Mesothelial cell of epicardium (in vitro differentiated cells): ENCODE measurements around the gene U2SURP. TPM values are rescaled to one million over a fixed set of nuclear protein-coding genes. Genes with fewer than 3 reads are reported as not detected.

Source experiments
- DNase-seq, 2 experiments: peaks; one replicate each; pipeline ENCODE4 v3.0.0; 2021; ENCODE audit warnings: low spot score in 2 of 2; ENCODE audit not compliant: unreplicated experiment in 2 of 2
- H3K27ac Mint-ChIP-seq: 2 replicates; pipeline ENCODE4 v1.8.0; 2021; ENCODE audit warnings: mixed read lengths
- H3K27me3 Mint-ChIP-seq: 2 replicates; pipeline ENCODE4 v1.8.0; 2021; ENCODE audit warnings: low read depth, mixed read lengths
- H3K36me3 Mint-ChIP-seq: 2 replicates; pipeline ENCODE4 v1.8.0; 2021; ENCODE audit warnings: mixed read lengths
- H3K4me1 Mint-ChIP-seq: 2 replicates; pipeline ENCODE4 v1.8.0; 2021; ENCODE audit warnings: mixed read lengths
- H3K4me3 Mint-ChIP-seq: 2 replicates; pipeline ENCODE4 v1.8.0; 2021; ENCODE audit warnings: mild to moderate bottlenecking, moderate library complexity, mixed read lengths
- H3K9me3 Mint-ChIP-seq: 2 replicates; pipeline ENCODE4 v1.8.0; 2021; ENCODE audit warnings: mixed read lengths
- total RNA-seq: library from RNA; stranded (reverse); gene quantifications from 3 replicates; pipeline ENCODE4 v1.2.1, GENCODE V29; 2021
- TF ChIP-seq, protein P1 (sequence below): fragments of 200-600 bp; sonication (generic); IDR thresholded peaks from one replicate; pipeline ENCODE4 v1.5.0; 2021; ENCODE audit warnings: antibody characterized with exemption; ENCODE audit not compliant: unreplicated experiment

U2SURP gene
- total RNA-seq, 1 donor from 2014 or later, result 141 TPM

DNA sequence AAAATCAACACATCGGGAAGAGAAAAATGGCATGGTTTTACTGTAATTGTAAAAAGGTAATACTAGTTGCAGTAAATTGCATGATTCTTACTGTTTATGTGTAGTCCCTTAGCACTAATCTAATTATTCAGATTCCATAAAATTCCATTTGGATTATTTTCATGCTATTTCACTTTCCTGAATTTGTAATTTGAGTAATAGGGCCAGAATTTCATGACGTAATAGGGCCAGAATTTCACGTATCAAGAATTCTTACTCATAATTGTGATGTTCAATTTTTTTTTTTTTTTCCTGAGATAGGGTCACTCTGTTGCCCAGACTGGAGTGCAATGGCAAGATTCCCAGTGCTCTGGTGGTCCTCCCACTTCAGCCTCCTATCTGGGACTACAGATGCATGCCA, 2.9 kb upstream of the U2SURP start:
- Mint-ChIP-seq H3K36me3 (no peaks in the 10 kb centered on the region), H3K27ac (no peak overlapping the region), H3K27me3 (no peaks in the 10 kb centered on the region), H3K4me1 (peaks cover 25% of the 10 kb centered on the region), H3K9me3 (no peaks in the 10 kb centered on the region), H3K4me3 (no peak overlapping the region)
- TF ChIP-seq, protein P1, sequence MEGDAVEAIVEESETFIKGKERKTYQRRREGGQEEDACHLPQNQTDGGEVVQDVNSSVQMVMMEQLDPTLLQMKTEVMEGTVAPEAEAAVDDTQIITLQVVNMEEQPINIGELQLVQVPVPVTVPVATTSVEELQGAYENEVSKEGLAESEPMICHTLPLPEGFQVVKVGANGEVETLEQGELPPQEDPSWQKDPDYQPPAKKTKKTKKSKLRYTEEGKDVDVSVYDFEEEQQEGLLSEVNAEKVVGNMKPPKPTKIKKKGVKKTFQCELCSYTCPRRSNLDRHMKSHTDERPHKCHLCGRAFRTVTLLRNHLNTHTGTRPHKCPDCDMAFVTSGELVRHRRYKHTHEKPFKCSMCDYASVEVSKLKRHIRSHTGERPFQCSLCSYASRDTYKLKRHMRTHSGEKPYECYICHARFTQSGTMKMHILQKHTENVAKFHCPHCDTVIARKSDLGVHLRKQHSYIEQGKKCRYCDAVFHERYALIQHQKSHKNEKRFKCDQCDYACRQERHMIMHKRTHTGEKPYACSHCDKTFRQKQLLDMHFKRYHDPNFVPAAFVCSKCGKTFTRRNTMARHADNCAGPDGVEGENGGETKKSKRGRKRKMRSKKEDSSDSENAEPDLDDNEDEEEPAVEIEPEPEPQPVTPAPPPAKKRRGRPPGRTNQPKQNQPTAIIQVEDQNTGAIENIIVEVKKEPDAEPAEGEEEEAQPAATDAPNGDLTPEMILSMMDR, result no peak
- DNase-seq, result no peak

- Mint-ChIP-seq H3K9me3 (no peaks in the 10 kb centered on the region), H3K27me3 (no peaks in the 10 kb centered on the region), H3K4me1 (peaks cover 28% of the 10 kb centered on the region), H3K36me3 (no peaks in the 10 kb centered on the region), H3K4me3 (peak overlapping the region; percentile 91), H3K27ac (peak overlapping the region; percentile 99)
- TF ChIP-seq, protein P1, result no peak
- DNase-seq, result no peak
Observed at GRCh38 chr3:142999881-143000280, 1.5 kb upstream of the U2SURP start.

GRCh38 chr3:143000528-143000927, 842 bp upstream of the U2SURP start:
- Mint-ChIP-seq H3K27me3 (no peaks in the 10 kb centered on the region), H3K4me3 (peak overlapping the region; percentile 91), H3K27ac (peak overlapping the region; percentile 99), H3K36me3 (no peaks in the 10 kb centered on the region), H3K9me3 (no peaks in the 10 kb centered on the region), H3K4me1 (peaks cover 28% of the 10 kb centered on the region)
- TF ChIP-seq, protein P1, result no peak
- no peak for DNase-seq

DNA sequence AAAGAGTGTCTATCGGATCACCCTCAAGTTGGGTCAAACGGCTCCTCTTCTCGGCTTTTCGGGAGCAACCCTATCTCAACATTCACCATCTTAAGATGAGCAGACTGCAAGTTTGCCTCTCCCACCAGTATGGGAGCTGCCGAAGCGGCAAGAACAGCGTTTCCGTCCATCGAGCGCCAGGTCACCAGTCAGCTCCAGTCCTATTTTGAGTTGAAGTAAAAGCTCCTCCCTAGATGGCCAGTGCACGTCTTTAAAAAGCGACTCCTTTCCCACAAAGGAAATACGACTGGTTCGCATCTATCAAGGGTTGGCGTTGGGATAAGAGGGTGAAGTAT, 369 bp upstream of the U2SURP start:
- peak in 1 of 2 experiments; percentile 65 for DNase-seq
- Mint-ChIP-seq H3K27ac (peak overlapping the region; percentile 99), H3K9me3 (no peaks in the 10 kb centered on the region), H3K36me3 (no peaks in the 10 kb centered on the region), H3K4me1 (peaks cover 28% of the 10 kb centered on the region), H3K4me3 (peak overlapping the region; percentile 91), H3K27me3 (no peaks in the 10 kb centered on the region)
- TF ChIP-seq, protein P1, result no peak

DNA sequence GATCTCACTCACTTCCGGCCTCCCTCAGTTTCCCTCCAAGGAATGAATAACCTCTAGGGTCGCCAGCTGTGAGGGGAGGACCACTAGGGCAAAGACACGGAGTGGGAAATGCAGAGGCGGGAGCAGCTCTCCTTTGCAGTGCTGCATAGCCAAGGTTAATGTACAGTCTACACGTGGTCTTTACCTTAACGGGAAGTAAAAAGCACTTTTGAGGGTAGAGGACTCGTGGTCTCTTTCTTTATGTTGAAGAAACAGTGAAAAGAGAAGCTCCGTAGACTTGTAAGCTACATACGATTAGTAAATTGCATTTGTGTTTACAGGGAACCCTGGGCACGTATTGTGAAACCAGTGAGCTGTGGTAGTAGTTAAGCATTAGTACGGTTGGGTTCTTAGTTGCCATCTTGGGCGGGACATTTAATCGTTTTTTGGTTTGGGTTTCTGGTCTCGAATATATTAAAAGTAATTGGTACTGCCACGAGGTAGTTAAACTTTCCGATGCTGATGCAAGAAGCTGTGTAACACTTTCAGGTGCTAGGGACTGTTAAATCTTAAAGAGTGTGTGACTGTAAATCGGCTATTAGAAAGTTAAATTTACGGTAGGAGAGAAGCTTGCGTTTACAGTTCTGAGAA, 828 bp downstream of the U2SURP start:
- DNase-seq, result no peak
- H3K9me3 Mint-ChIP-seq, result no peaks in the 10 kb centered on the region
- H3K27me3 Mint-ChIP-seq, result no peaks in the 10 kb centered on the region
- peaks cover 28% of the 10 kb centered on the region for H3K4me1 Mint-ChIP-seq
- TF ChIP-seq, protein P1, result no peak
- H3K4me3 Mint-ChIP-seq, result peak overlapping the region; percentile 91
- no peaks in the 10 kb centered on the region for H3K36me3 Mint-ChIP-seq
- peak overlapping the region; percentile 99 for H3K27ac Mint-ChIP-seq

DNA sequence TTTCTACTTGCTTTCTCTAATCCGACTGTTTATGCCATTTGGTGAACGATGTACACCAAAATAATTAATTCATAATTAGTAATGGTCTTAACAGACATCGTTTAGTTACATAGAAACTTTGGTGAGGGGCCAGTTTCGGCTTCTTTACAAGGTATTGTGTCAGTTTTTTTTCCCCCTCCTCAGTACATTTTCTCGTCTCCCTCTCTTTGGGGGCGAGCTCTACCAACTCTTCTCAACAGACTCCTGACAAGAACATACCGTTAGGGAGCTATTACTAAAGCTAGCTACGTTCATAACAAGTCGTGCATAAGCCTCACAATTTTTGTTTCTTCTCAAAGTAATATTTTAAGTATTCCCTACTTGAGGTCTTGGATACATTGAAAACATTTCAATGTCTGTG, 1.4 kb downstream of the U2SURP start:
- no peaks in the 10 kb centered on the region for H3K9me3 Mint-ChIP-seq
- peak overlapping the region; percentile 99 for H3K27ac Mint-ChIP-seq
- DNase-seq, result no peak
- peak overlapping the region; percentile 91 for H3K4me3 Mint-ChIP-seq
- H3K27me3 Mint-ChIP-seq, result no peaks in the 10 kb centered on the region
- H3K4me1 Mint-ChIP-seq, result peaks cover 28% of the 10 kb centered on the region
- H3K36me3 Mint-ChIP-seq, result no peaks in the 10 kb centered on the region
- TF ChIP-seq, protein P1, result no peak
